GM19193 (cell line): ENCODE data around the gene SLC22A1.

Source experiments
- POLR2A ChIP-seq: IDR thresholded peaks from 4 replicates; pipeline ENCODE4 v1.6.1; 2011; ENCODE audit not compliant: insufficient read depth, insufficient read length; ENCODE audit errors: extremely low read depth

SLC22A1 gene

GRCh38 chr6:160130729-160131484 lies 9.3 kb downstream of the SLC22A1 start:
- no peak for TF ChIP-seq POLR2A

- no peak for TF ChIP-seq POLR2A
Measured at GRCh38 chr6:160131636-160132296, 10.2 kb downstream of the SLC22A1 start.

- no peak for TF ChIP-seq POLR2A
Measured at GRCh38 chr6:160132297-160132637, 10.7 kb downstream of the SLC22A1 start.

- no peak for TF ChIP-seq POLR2A
Measured at GRCh38 chr6:160132776-160133338, 11.2 kb downstream of the SLC22A1 start.

GRCh38 chr6:160133441-160134336 lies 12.1 kb downstream of the SLC22A1 start:
- TF ChIP-seq POLR2A: no peak

- TF ChIP-seq POLR2A: no peak
Measured at GRCh38 chr6:160134779-160135547, 13.3 kb downstream of the SLC22A1 start.

GRCh38 chr6:160135907-160136655 lies 14.5 kb downstream of the SLC22A1 start:
- TF ChIP-seq POLR2A: no peak

- TF ChIP-seq POLR2A: no peak
Measured at GRCh38 chr6:160137130-160137988, 15.7 kb downstream of the SLC22A1 start.

- no peak for TF ChIP-seq POLR2A
Measured at GRCh38 chr6:160137989-160138835, 16.6 kb downstream of the SLC22A1 start.

- TF ChIP-seq POLR2A: no peak
Measured at GRCh38 chr6:160138839-160139419, 17.3 kb downstream of the SLC22A1 start.

GRCh38 chr6:160139420-160139851 lies 17.8 kb downstream of the SLC22A1 start:
- no peak for TF ChIP-seq POLR2A
